ENCODE measurements around the gene KCNH5.

KCNH5 gene

GRCh38 chr14:62994096-62994495 is 51.2 kb downstream of the KCNH5 start:
- no peak for DNase-seq

DNA sequence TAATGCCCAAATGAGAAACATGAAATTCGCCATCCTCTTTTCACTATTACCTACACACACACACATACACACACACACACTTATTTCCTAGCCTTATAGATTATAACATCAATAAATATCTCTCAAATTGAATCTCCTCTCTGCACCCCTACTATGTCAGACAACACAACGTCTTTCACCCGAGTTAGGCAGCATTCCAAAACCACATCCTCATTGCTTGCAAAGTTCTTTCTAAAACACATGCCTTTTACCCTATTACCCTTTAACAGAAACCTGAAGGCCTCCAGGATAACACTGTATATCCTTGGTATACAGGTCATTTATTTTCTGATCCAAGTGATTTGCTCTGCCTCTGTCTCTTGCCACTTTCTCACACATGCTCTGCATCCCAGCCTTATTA is 56.3 kb downstream of the KCNH5 start:
- no peak for DNase-seq

GRCh38 chr14:62983821-62984220 is 61.4 kb downstream of the KCNH5 start:
- DNase-seq, result no peak

DNA sequence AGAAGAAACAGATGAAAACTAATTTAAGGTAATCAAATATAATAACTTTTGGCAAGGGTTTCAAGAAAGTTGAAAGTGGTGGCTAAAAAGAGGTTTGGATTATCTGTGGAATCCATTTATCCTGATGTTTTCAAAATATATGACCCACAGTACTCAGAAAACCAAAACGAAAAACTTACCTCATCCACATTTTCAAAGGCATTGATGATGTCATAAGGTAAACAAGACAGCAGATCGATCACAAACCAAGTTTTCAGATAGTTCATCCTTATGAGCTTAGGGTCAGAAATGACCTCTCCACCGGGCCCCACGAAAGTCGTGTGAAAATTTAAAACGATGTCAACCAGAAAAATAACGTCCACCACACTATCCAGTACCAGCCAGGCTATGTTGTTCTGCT is 64.6 kb downstream of the KCNH5 start:
- no peak for DNase-seq

- no peak for DNase-seq
Observed at GRCh38 chr14:62957562-62957961, 87.7 kb downstream of the KCNH5 start.

GRCh38 chr14:62956413-62956812 is 88.8 kb downstream of the KCNH5 start:
- no peak for DNase-seq

- no peak for DNase-seq
Observed at GRCh38 chr14:62954165-62954564, 91.1 kb downstream of the KCNH5 start.

GRCh38 chr14:62952226-62952625 is 93.0 kb downstream of the KCNH5 start:
- DNase-seq, result no peak

DNA sequence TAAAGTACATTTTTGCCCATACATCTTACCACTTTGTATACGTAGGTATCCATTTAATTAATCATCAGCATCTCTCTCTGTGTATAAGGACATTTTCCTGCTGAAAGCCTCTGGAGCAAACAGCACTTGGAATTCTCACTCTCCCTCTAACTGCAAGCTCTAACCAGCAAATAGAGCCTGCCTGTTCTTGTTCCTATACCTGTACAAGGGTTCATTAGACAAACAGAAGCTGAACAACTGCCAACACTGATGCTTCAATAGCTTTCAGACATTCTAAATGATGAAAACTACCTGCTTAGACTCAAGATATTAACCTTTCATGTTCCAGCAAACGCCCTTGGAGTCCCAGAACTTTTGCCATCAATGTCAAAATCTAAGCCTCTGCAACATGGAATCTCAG is 98.0 kb downstream of the KCNH5 start:
- no peak for DNase-seq

DNA sequence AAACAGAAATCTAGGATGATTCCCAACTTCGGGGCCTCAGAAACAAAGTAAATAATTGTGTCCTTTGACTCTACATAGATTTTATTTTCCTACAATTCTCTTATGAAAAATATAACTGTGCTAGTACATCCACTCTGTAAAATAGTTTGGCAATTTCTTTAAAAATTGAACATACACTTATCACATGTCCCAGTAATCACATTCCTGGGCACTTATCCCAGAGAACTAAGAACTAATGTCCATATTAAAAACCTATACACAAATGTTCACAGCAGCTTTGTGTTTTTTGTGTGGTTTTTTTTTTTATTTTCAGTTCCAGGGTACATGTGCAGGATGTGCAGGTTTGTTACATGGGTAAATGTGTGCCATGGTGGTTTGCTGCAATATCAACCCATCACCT is 99.0 kb downstream of the KCNH5 start:
- DNase-seq, result no peak

- DNase-seq, result no peak
Observed at GRCh38 chr14:62943202-62943601, 102.1 kb downstream of the KCNH5 start.

GRCh38 chr14:62939970-62940369 is 105.3 kb downstream of the KCNH5 start:
- no peak for DNase-seq

GRCh38 chr14:62938778-62939177 is 106.5 kb downstream of the KCNH5 start:
- DNase-seq, result no peak

- DNase-seq, result no peak
Observed at GRCh38 chr14:62934439-62934838, 110.8 kb downstream of the KCNH5 start.

GRCh38 chr14:62921466-62921865 is 123.8 kb downstream of the KCNH5 start:
- no peak for DNase-seq

- DNase-seq, result no peak
Observed at GRCh38 chr14:62916551-62916950, 128.7 kb downstream of the KCNH5 start.

- DNase-seq, result no peak
Observed at GRCh38 chr14:62914873-62915272, 130.4 kb downstream of the KCNH5 start.

DNA sequence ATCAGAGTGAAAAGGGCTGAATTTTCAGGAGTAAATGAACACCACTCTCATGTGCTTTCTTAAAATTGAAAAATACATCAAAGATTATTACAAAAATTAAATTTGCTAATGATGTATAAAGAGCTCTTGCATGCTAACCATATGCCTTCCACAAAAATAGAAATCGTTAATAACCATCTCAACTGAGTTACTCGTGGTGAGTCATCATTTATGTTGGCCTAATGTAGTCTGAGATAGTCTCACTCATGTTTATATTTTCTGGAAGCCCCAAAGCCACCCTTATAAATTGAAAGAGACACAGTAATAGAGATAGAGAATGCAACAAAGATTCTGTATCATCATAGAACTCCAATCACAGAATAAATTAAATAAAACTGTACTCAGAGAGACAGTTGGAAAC is 131.2 kb downstream of the KCNH5 start:
- no peak for DNase-seq

DNA sequence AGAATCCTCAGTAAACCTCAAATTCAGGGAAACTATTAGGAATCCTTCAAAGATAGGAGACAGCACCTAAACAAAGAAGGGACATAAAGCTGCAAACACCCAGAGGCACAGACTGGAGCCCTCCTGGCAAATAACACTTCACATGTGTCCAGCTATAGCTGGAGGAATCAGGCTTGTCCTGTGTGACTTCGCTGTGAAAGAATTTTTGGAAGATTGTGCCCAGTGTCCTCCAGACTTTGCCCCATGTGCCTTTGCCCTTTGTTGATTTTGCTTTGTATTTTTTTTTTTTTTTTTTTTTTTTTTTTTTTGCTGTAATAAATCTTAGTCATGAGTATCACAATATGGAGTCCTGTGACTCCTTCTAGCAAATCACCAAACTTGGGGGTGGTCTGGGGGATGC is 136.8 kb downstream of the KCNH5 start:
- DNase-seq, result no peak

GRCh38 chr14:62905566-62905965 is 139.7 kb downstream of the KCNH5 start:
- no peak for DNase-seq

GRCh38 chr14:62897771-62898170 is 147.5 kb downstream of the KCNH5 start:
- no peak for DNase-seq

- DNase-seq, result no peak
Observed at GRCh38 chr14:62896932-62897456, 148.3 kb downstream of the KCNH5 start.

GRCh38 chr14:62894736-62895135 is 150.5 kb downstream of the KCNH5 start:
- no peak for DNase-seq

DNA sequence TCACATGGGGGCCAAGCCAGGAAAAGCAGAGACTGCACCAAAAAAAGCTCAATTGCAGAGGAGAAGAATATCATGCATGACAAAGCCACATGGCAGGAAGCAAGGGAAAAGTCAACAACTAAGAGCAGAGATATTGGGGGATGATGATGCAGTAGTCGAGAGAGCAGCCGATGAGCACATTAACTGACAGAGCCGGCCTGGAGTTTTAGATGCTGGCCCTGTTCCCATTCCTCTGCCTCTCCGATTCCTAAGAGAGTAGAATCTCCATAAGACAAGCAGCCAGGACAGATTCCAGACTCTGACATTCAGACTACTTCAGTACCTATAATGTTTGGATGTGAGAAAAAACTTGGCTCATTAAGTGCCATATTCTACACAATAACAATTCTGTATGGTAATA is 155.9 kb downstream of the KCNH5 start:
- DNase-seq, result no peak

- no peak for DNase-seq
Observed at GRCh38 chr14:62886461-62886860, 158.8 kb downstream of the KCNH5 start.

GRCh38 chr14:62885451-62885850 is 159.8 kb downstream of the KCNH5 start:
- no peak for DNase-seq
